ENCODE data around the gene PMM2.
"Not testable (repeated sequence)": the region's sequence is repeated elsewhere in the genome, so short reads cannot be mapped to it uniquely, and the experiment has no call there.

The PMM2 gene

GRCh38 chr16:8867216-8867931 is 69.7 kb downstream of the PMM2 start:
- DNase-seq (ENCODE audit: low spot score), result no peak

- DNase-seq (ENCODE audit: low spot score), result no peak
Measured at GRCh38 chr16:8867932-8868415, 70.3 kb downstream of the PMM2 start.

GRCh38 chr16:8868416-8869211 is 71.0 kb downstream of the PMM2 start, which contains the start of gene CARHSP1:
Gene CARHSP1, minus strand, starts transcription at chr16:8869006. Its CDS starts 9,678 bp downstream, at chr16:8859328.
- DNase-seq (ENCODE audit: low spot score), result peak; percentile 89

GRCh38 chr16:8869212-8869987 is 71.8 kb downstream of the PMM2 start:
- no peak for DNase-seq (ENCODE audit: low spot score)

- DNase-seq (ENCODE audit: low spot score), result not testable (repeated sequence)
Measured at GRCh38 chr16:8869988-8870241, 72.3 kb downstream of the PMM2 start.

GRCh38 chr16:8872071-8872470 is 74.4 kb downstream of the PMM2 start:
- DNase-seq (ENCODE audit: low spot score), result no peak

GRCh38 chr16:8872967-8873865 is 75.6 kb downstream of the PMM2 start:
- no peak for DNase-seq (ENCODE audit: low spot score)

GRCh38 chr16:8873866-8874195 is 76.2 kb downstream of the PMM2 start:
- DNase-seq (ENCODE audit: low spot score), result not testable (repeated sequence)

- DNase-seq (ENCODE audit: low spot score), result no peak
Measured at GRCh38 chr16:8874388-8874787, 76.7 kb downstream of the PMM2 start.

- DNase-seq (ENCODE audit: low spot score), result not testable (repeated sequence)
Measured at GRCh38 chr16:8875317-8875716, 77.7 kb downstream of the PMM2 start.

- no peak for DNase-seq (ENCODE audit: low spot score)
Measured at GRCh38 chr16:8877894-8878522, 80.4 kb downstream of the PMM2 start.

GRCh38 chr16:8878523-8878911 is 80.9 kb downstream of the PMM2 start:
- DNase-seq (ENCODE audit: low spot score), result no peak

GRCh38 chr16:8880839-8881510 is 83.3 kb downstream of the PMM2 start:
- DNase-seq (ENCODE audit: low spot score), result no peak

GRCh38 chr16:8882041-8882617 is 84.5 kb downstream of the PMM2 start, which contains the start of gene LITAFD:
Gene LITAFD, plus strand, starts transcription at chr16:8882351. Its CDS starts 2,005 bp downstream, at chr16:8884356.
- no peak for DNase-seq (ENCODE audit: low spot score)

GRCh38 chr16:8882725-8883377 is 85.2 kb downstream of the PMM2 start:
- DNase-seq (ENCODE audit: low spot score), result no peak

- no peak for DNase-seq (ENCODE audit: low spot score)
Measured at GRCh38 chr16:8885674-8886592, 88.3 kb downstream of the PMM2 start.

- DNase-seq (ENCODE audit: low spot score), result no peak
Measured at GRCh38 chr16:8886593-8887430, 89.2 kb downstream of the PMM2 start.

- no peak for DNase-seq (ENCODE audit: low spot score)
Measured at GRCh38 chr16:8887431-8887765, 89.8 kb downstream of the PMM2 start.

All from Ammon's horn (tissue), 1 donor.